K562 treated with DMSO at 1 percent for 24 hours (cell line): ENCODE results near the gene MFAP1. TPM values are rescaled to one million over a fixed set of nuclear protein-coding genes. Genes with fewer than 3 reads are reported as not detected.

ENCODE experiments used
- total RNA-seq: library from RNA; unstranded; fragments of 300-600 nt; gene quantifications from 2 replicates; pipeline ENCODE4 v1.2.3, GENCODE V29; 2022; ENCODE audit warnings: low read depth; ENCODE audit not compliant: insufficient read depth

The MFAP1 gene
- 46.9 and 54.4 TPM in 2 replicates for total RNA-seq

GRCh38 chr15:43824302-43825246, at the start of gene MFAP1:
Gene MFAP1, minus strand, starts transcription at chr15:43824690. Its CDS starts 121 bp downstream, at chr15:43824569.

DNA sequence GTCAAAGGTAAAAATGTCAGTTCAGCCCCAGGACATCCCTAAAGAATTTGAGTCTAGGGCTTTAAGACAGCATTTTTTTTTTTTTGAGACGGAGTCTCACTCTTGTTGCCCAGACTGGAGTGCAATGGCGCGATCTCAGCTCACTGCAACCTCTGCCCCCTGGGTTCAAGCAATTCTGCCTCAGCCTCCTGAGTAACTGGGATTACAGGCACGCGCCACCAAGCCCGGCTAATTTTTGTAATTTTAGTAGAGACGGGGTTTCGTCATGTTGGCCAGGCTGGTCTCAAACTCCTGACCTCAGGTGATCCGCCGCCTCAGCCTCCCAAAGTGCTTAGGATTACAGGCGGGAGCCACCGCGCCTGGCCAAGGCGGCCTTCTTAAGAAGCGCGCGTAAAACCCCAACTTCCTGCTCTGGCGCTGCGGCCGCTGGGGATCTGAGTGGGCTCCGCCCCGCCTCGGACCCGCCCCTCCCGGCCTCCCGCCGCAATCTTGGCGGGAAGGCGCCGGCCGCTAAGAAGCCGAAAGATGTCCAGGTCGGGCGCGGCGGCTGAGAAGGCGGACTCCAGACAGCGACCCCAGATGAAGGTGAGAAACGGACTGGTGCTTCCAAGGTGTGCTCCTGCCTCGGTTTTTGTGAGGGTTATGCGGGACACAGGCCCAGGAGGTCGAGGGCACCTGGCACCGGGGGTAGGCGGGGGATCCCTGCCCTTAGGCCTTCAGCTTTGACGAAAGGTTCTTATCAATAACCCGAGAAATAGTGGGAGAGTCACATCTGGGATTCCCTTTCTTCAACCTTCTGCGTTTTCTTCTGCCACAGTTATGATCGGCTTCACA, 2.2 kb upstream of the MFAP1 start, which contains the start of gene WDR76:
TSS of gene WDR76 (plus strand) at position 495 of the 834 bp plus-strand sequence. CDS start at position 526, 31 bp downstream.

DNA sequence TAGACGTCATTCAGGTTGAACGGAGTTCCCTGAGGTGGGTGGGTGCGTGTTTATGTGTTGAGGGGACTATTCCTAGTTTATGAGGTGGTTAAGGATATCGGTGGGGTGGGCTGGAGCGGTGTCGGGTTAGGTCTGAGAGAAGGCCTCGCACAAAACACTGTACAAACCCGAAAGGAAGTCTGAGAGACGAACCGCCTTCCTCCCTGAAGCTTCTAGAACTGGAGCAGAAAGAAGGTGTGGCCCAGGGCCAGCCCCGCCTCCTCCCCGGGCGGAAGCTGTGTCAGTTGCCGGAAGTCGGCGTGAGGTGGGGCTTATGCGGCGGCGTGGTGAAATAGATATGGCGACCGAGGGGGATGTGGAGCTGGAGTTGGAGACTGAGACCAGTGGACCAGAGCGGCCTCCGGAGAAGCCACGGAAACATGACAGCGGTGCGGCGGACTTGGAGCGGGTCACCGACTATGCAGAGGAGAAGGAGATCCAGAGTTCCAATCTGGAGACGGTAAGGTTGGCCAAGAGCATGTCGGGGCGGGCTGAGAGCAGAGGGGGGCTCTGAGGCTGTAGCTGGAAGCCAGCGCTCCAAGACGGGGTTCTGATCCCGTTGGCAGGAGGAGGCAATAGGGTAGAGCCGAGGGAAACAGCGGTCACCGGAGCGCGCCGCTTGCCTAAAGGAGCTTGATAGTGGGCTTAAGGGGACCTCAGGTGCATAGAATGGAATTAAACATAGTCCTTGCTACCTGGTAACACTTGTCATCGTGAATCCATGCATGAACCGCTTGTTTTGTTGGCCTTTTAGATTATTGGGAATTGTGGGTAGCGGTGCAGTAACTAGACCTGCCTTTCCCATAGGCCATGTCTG, 24.0 kb downstream of the MFAP1 start, which contains the start of gene HYPK:
TSS of gene HYPK (plus strand) at position 314 of the 856 bp plus-strand sequence. CDS start at position 338, 24 bp downstream.

GRCh38 chr15:43799945-43800285, 24.6 kb downstream of the MFAP1 start, which contains the start of gene SERINC4:
Gene SERINC4, minus strand, starts transcription at chr15:43800220. Its CDS starts 234 bp downstream, at chr15:43799986.

DNA sequence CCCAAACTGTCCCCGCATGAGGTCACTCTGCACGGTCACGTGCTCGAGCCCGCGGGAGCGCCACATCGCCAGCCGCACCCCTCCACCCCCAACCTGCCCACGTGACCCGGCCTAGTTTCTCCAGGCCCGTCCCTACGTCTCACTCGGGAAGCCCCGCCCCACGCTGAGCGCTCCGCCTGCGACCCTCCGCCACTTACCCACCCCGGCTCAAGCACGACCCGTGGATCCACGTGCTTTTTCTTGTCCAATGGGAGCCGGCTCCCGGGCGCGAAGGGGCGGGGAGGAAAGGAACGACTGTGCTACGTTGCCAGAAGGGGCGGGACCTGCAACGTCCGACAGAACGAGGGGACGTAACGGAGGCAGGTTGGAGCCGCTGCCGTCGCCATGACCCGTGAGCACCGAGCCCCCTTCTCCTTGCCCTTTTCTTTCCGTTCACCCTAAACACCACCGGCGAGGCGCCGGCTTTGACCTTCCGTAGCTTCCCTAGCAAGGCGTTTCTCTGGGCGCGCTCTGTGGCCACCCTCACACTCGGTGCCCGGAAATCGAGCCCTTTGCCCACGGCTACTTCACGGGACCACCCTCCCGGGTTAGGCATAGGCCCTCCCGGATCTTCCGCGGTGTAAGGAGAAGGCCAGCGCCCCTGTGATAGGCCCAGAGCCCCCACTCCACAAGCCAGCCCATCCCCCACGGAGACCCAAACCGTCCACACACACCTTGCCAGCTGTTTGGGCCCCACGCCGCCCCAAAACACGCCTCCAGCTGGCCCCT, 32.3 kb downstream of the MFAP1 start, which contains the start of gene SERF2:
TSS of gene SERF2 (plus strand) at position 328 of the 768 bp plus-strand sequence. CDS start at position 385, 57 bp downstream.

GRCh38 chr15:43776718-43777266, 47.7 kb downstream of the MFAP1 start, which contains the start of gene ELL3:
Gene ELL3, minus strand, starts transcription at chr15:43776966. Its CDS starts 65 bp downstream, at chr15:43776901.

Other genes starting within 250 kb of the MFAP1 start
- gene PPIP5K1, start 234.5 kb downstream of the MFAP1 start, total RNA-seq, result 28.3 and 35.7 TPM in 2 replicates
- 1.1 and 2.4 TPM in 2 replicates for gene CKMT1B, start 230.7 kb downstream of the MFAP1 start, total RNA-seq
- 0.13 TPM in 1 of 2 replicates, not detected in the other for gene STRC, start 205.9 kb downstream of the MFAP1 start, total RNA-seq
- gene CATSPER2, start 175.8 kb downstream of the MFAP1 start, total RNA-seq, result 1.2 and 1.5 TPM in 2 replicates
- gene CKMT1A, start 130.8 kb downstream of the MFAP1 start, total RNA-seq, result 0.63 and 1.1 TPM in 2 replicates
- gene PDIA3, start 78.3 kb downstream of the MFAP1 start, total RNA-seq, result 118 and 122 TPM in 2 replicates
- 1.9 and 4.7 TPM in 2 replicates for gene ELL3, start 47.7 kb downstream of the MFAP1 start, total RNA-seq
- 415 and 475 TPM in 2 replicates for gene SERF2, start 32.4 kb downstream of the MFAP1 start, total RNA-seq
- 0.65 and 1.3 TPM in 2 replicates for gene SERINC4, start 24.5 kb downstream of the MFAP1 start, total RNA-seq
- 3.9 and 5.1 TPM in 2 replicates for gene HYPK, start 24.1 kb downstream of the MFAP1 start, total RNA-seq
- gene WDR76, start 2.3 kb upstream of the MFAP1 start, total RNA-seq, result 16.5 and 17.2 TPM in 2 replicates